H1 (cell line): ENCODE measurements around the gene LARP4. TPM values are rescaled to one million over a fixed set of nuclear protein-coding genes. Genes with fewer than 3 reads are reported as not detected.

Experiments
- CTCF ChIA-PET: fragments of 300-600 bp; sonication (Branson Sonifier 250); formaldehyde crosslinking; loops from one replicate; lab custom pipeline; 2021; ENCODE audit not compliant: partially characterized antibody; lab: Charles Lee
- POLR2A ChIA-PET: fragments of 300-600 bp; sonication (Branson Sonifier 250); formaldehyde crosslinking; loops from one replicate; lab custom pipeline; 2021; ENCODE audit warnings: inconsistent platforms; ENCODE audit not compliant: partially characterized antibody; lab: Charles Lee
- DNase-seq, 2 experiments: peaks; one replicate each; pipeline versions ENCODE4 v3.0.0 to v3.0.0-alpha.2; 2010 to 2022; ENCODE audit warnings: low spot score in 2 of 2, low read depth in 1 of 2, mixed read lengths in 1 of 2
- FAIRE-seq: peaks from 2 replicates; lab custom pipeline; 2011; peaks lifted over from hg19 to GRCh38; lab: Jason Lieb, UNC
- H2AFZ ChIP-seq: 2 replicates; pipeline ENCODE4 v1.8.1; 2012; ENCODE audit warnings: low read length, inconsistent platforms
- H2AK5ac ChIP-seq: 2 replicates; pipeline ENCODE4 v1.6.1; 2013; ENCODE audit warnings: low read depth, low read length
- H2BK120ac ChIP-seq: replicated peaks from 2 replicates; pipeline ENCODE3; 2013; ENCODE audit warnings: low read depth, low read length, inconsistent platforms
- H2BK12ac ChIP-seq: 2 replicates; pipeline ENCODE4 v1.6.1; 2013; ENCODE audit warnings: low read depth, low read length
- H2BK15ac ChIP-seq: 2 replicates; pipeline ENCODE4 v1.6.1; 2013; ENCODE audit warnings: low read length
- H2BK20ac ChIP-seq: 2 replicates; pipeline ENCODE4 v1.6.1; 2013; ENCODE audit warnings: low read length
- H2BK5ac ChIP-seq: 2 replicates; pipeline ENCODE4 v1.6.1; 2013; ENCODE audit warnings: low read depth, low read length
- H3K14ac ChIP-seq: 2 replicates; pipeline ENCODE4 v1.6.1; 2013; ENCODE audit warnings: inconsistent platforms; ENCODE audit not compliant: insufficient read length
- H3K18ac ChIP-seq: 2 replicates; pipeline ENCODE4 v1.6.1; 2013; ENCODE audit warnings: low read length; ENCODE audit errors: extremely low read depth
- H3K23ac ChIP-seq: 2 replicates; pipeline ENCODE4 v1.6.1; 2013; ENCODE audit warnings: inconsistent platforms; ENCODE audit not compliant: insufficient read length
- H3K23me2 ChIP-seq: 2 replicates; pipeline ENCODE4 v1.6.1; 2013; ENCODE audit warnings: low read depth, low read length
- H3K27ac ChIP-seq: 2 replicates; pipeline ENCODE4 v1.6.1; 2011; ENCODE audit warnings: low read depth, low read length, inconsistent platforms
- H3K27me3 ChIP-seq, 4 experiments: replicated peaks in 1 of 4; 1 replicate in 1 of 4; 2 replicates in 3 of 4; pipeline versions ENCODE4 v1.6.1 to v1.8.1; 2011 to 2013; ENCODE audit warnings: low read length in 3 of 4, mild to moderate bottlenecking in 3 of 4, inconsistent platforms in 2 of 4, mixed read lengths in 2 of 4, moderate library complexity in 1 of 4; ENCODE audit not compliant: control insufficient read depth in 3 of 4, insufficient read depth in 3 of 4; ENCODE audit errors: extremely low read depth in 1 of 4
- H3K36me3 ChIP-seq, 4 experiments: 2 replicates each; pipeline versions ENCODE4 v1.6.1 to v1.8.1; 2011 to 2013; ENCODE audit warnings: mild to moderate bottlenecking in 4 of 4, low read length in 3 of 4, moderate library complexity in 2 of 4, control low read depth in 1 of 4, inconsistent platforms in 1 of 4; ENCODE audit not compliant: insufficient read depth in 4 of 4, control insufficient read depth in 2 of 4
- H3K4ac ChIP-seq: replicated peaks from 2 replicates; pipeline ENCODE3; 2013; ENCODE audit warnings: low read length, low read depth, mixed read lengths, inconsistent platforms; ENCODE audit not compliant: insufficient read length
- H3K4me1 ChIP-seq, 4 experiments: replicated peaks in 1 of 4; 1 replicate in 1 of 4; 2 replicates in 3 of 4; pipeline versions ENCODE4 v1.6.1 to v1.8.1; 2011 to 2013; ENCODE audit warnings: low read length in 3 of 4, inconsistent platforms in 2 of 4, mixed read lengths in 1 of 4; ENCODE audit not compliant: insufficient read depth in 4 of 4, control insufficient read depth in 3 of 4
- H3K4me2 ChIP-seq, 2 experiments: 2 replicates each; pipeline versions ENCODE4 v1.6.1 to v1.8.1; 2011 to 2013; ENCODE audit warnings: low read depth in 2 of 2, low read length in 2 of 2, control low read depth in 1 of 2, inconsistent platforms in 1 of 2, mild to moderate bottlenecking in 1 of 2; ENCODE audit not compliant: insufficient read depth in 1 of 2
- H3K4me3 ChIP-seq, 4 experiments: fragments of 200-600, 300-600 bp in 1 of 4; sonication (generic), shearing (Covaris generic), sonication (Bioruptor Twin) in 1 of 4; 2 replicates each; pipeline versions ENCODE4 v1.5.1 to v1.8.1; 2011 to 2016; ENCODE audit warnings: low read length in 4 of 4, low read depth in 3 of 4, control low read depth in 2 of 4, inconsistent platforms in 2 of 4, mild to moderate bottlenecking in 2 of 4, mixed read lengths in 1 of 4, moderate library complexity in 1 of 4; ENCODE audit not compliant: insufficient read depth in 2 of 4; ENCODE audit errors: extremely low read depth in 1 of 4
- H3K56ac ChIP-seq: replicated peaks from 2 replicates; pipeline ENCODE3; 2013; ENCODE audit warnings: low read depth, mild to moderate bottlenecking, mixed read lengths, low read length, inconsistent platforms; ENCODE audit not compliant: insufficient read length
- H3K79me1 ChIP-seq: 2 replicates; pipeline ENCODE4 v1.6.1; 2013; ENCODE audit warnings: low read depth, low read length, control low read depth
- H3K79me2 ChIP-seq, 2 experiments: 2 replicates each; pipeline versions ENCODE4 v1.6.1 to v1.8.1; 2012 to 2013; ENCODE audit warnings: low read length in 2 of 2, mild to moderate bottlenecking in 2 of 2, inconsistent platforms in 1 of 2; ENCODE audit not compliant: insufficient read depth in 2 of 2, control insufficient read depth in 1 of 2
- H3K9ac ChIP-seq, 4 experiments: replicated peaks in 1 of 4; 1 replicate in 1 of 4; 2 replicates in 3 of 4; pipeline versions ENCODE4 v1.6.1 to v1.8.1; 2011 to 2013; ENCODE audit warnings: low read depth in 3 of 4, low read length in 3 of 4, control low read depth in 2 of 4, mild to moderate bottlenecking in 2 of 4, moderate library complexity in 2 of 4, inconsistent platforms in 1 of 4; ENCODE audit errors: extremely low read depth in 1 of 4
- H3K9me3 ChIP-seq, 2 experiments: 2 replicates each; pipeline versions ENCODE4 v1.6.1 to v1.8.1; 2012 to 2013; ENCODE audit warnings: mild to moderate bottlenecking in 2 of 2, moderate library complexity in 2 of 2, control low read depth in 1 of 2, inconsistent platforms in 1 of 2, low read depth in 1 of 2, low read length in 1 of 2, mixed read lengths in 1 of 2; ENCODE audit not compliant: insufficient read depth in 2 of 2
- H4K20me1 ChIP-seq, 2 experiments: replicated peaks in 1 of 2; 2 replicates each; pipeline versions ENCODE3 to v1.8.1; 2011 to 2013; ENCODE audit warnings: inconsistent platforms in 2 of 2, low read length in 2 of 2, mild to moderate bottlenecking in 1 of 2; ENCODE audit not compliant: insufficient read depth in 2 of 2, control insufficient read depth in 1 of 2
- H4K5ac ChIP-seq: 2 replicates; pipeline ENCODE4 v1.6.1; 2013; ENCODE audit warnings: low read length, low read depth, mixed read lengths, inconsistent platforms; ENCODE audit not compliant: insufficient read length
- H4K8ac ChIP-seq: 2 replicates; pipeline ENCODE4 v1.8.0; 2013; ENCODE audit warnings: mild to moderate bottlenecking, moderate library complexity, low read length, inconsistent platforms; ENCODE audit not compliant: insufficient read depth; ENCODE audit errors: extremely low read depth
- H4K91ac ChIP-seq: replicated peaks from 2 replicates; pipeline ENCODE3; 2013; ENCODE audit warnings: low read length, mixed read lengths, inconsistent platforms; ENCODE audit not compliant: insufficient read length
- ASH2L ChIP-seq: fragments of 200-600, 300-600 bp; sonication (generic); IDR thresholded peaks from one replicate; pipeline ENCODE4 v1.7.1; 2017; ENCODE audit warnings: low read length
- ATF3 ChIP-seq: IDR thresholded peaks from 2 replicates; pipeline ENCODE4 v1.6.1; 2011; ENCODE audit warnings: low read depth, mild to moderate bottlenecking, low read length; ENCODE audit not compliant: insufficient read depth
- BRCA1 ChIP-seq: IDR thresholded peaks from 2 replicates; pipeline ENCODE4 v1.6.1; 2012; ENCODE audit warnings: low read depth, low read length, improper control_type of control experiment
- CHD2 ChIP-seq: IDR thresholded peaks from 2 replicates; pipeline ENCODE4 v1.6.1; 2012; ENCODE audit warnings: low read length, improper control_type of control experiment
- EZH2 ChIP-seq: fragments of 200-600 bp; sonication (generic); IDR thresholded peaks from 2 replicates; pipeline ENCODE4 v1.7.1; 2012; ENCODE audit warnings: low read depth, mild to moderate bottlenecking, moderate library complexity, low read length, inconsistent platforms; ENCODE audit not compliant: severe bottlenecking
- HDAC2 ChIP-seq, 2 experiments: fragments of 300-600 bp in 1 of 2; sonication (generic) in 1 of 2; IDR thresholded peaks; 2 replicates each; pipeline ENCODE4 v1.6.1; 2011 to 2012; ENCODE audit warnings: low read depth in 2 of 2, low read length in 2 of 2, mild to moderate bottlenecking in 2 of 2, moderate library complexity in 2 of 2, borderline replicate concordance in 1 of 2, inconsistent platforms in 1 of 2
- JUN ChIP-seq: IDR thresholded peaks from 2 replicates; pipeline ENCODE4 v1.6.1; 2011; ENCODE audit warnings: low read depth, mild to moderate bottlenecking, improper control_type of control experiment, low read length
- KDM4A ChIP-seq: IDR thresholded peaks from one replicate; pipeline ENCODE4 v1.7.1; 2012; ENCODE audit warnings: low read depth, mild to moderate bottlenecking, moderate library complexity, low read length, inconsistent platforms; ENCODE audit not compliant: severe bottlenecking
- POLR2A ChIP-seq, 2 experiments: IDR thresholded peaks; 1 replicate in 1 of 2; 2 replicates in 1 of 2; pipeline ENCODE4 v1.6.1; 2011; ENCODE audit warnings: low read depth in 2 of 2, low read length in 2 of 2, mild to moderate bottlenecking in 2 of 2; ENCODE audit errors: control extremely low read depth in 1 of 2
- POLR2AphosphoS5 ChIP-seq: IDR thresholded peaks from 2 replicates; pipeline ENCODE4 v1.6.1; 2011; ENCODE audit warnings: low read depth, low read length
- SIX5 ChIP-seq: IDR thresholded peaks from 2 replicates; pipeline ENCODE4 v1.6.1; 2011; ENCODE audit warnings: mild to moderate bottlenecking, low read depth, low read length
- SUZ12 ChIP-seq: fragments of 200-600 bp; sonication (generic); IDR thresholded peaks from 2 replicates; pipeline ENCODE4 v1.6.1; 2012; ENCODE audit warnings: mild to moderate bottlenecking, inconsistent platforms, low read length, moderate library complexity, mixed read lengths
- WGBS, 2 experiments: shearing (Covaris generic) in 1 of 2; methylation state at CpG; one replicate each; pipeline versions ENCODE4 v1.1.6 to v1.1.7; 2013 to 2015; ENCODE audit warnings: low lambda C conversion rate in 2 of 2, mixed read lengths in 2 of 2, inconsistent platforms in 1 of 2, low coverage in 1 of 2, missing lambda C conversion rate in 1 of 2; ENCODE audit not compliant: insufficient replicate concordance in 2 of 2, insufficient coverage in 1 of 2, insufficient read length in 1 of 2; ENCODE audit errors: extremely low coverage in 1 of 2, missing lambda C conversion rate in 1 of 2; 5-methylcytosine and 5-hydroxymethylcytosine counted together
- polyA plus RNA-seq, 7 experiments: library from polyadenylated mRNA; depleted of rRNA in 3 of 7; stranded (reverse) in 5 of 7; unstranded in 2 of 7; fragments of >200 nt in 5 of 7; fragments of 200-250 nt in 2 of 7; gene quantifications; 1 replicate in 5 of 7; 2 replicates in 1 of 7; 4 replicates in 1 of 7; pipeline versions ENCODE4 v1.2.1 to v1.2.3, GENCODE V29; 2011 to 2013; ENCODE audit warnings: missing spikeins in 2 of 7, mixed read lengths in 2 of 7
- total RNA-seq: library from RNA; stranded (reverse); fragmentation: NEBNext Ultra II Directional; extraction: Animal tissue kit (Norgen Biotek cat#: 25700); gene quantifications from 2 replicates; pipeline ENCODE4 v1.2.1, GENCODE V29; 2021

LARP4 gene
- total and polyA plus RNA-seq, 2 of the 8 experiments (the other 6 are each of a cell fraction or from before 2014, with no cell fraction given) = 12.8 to 93.9 TPM

DNA sequence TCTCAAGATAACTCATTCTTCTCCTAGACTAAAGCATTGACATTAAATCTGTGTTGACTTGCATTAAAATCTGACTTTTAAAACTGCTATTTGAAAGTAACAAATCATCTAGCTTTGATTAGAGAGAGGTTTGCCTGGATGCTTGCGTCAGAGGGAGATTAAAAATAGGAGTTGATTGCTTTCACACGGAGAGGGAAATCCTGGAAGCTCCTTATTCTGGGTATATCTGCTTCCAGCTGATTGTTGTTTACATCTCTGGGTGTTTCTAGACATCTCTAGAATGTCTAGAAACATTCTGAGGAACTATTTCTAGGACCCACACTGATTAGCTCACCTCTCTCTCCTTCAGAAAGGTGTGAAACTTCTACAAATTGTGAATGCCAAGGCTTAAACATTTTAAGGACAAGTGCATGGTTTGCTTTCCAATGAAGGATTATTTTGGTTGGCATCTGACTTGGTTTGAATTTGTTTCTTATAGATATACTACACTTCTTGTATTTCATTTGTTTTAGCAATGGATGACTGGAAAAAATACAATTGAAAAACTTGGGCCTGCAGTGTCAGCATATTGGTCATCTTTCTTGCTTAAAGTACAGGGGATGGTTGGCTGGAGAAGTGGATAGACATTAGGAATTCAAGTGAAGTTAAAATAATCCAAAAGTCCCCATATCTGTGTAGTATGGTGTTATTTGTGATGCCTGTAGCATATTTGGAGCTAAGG lies 106.2 kb downstream of the LARP4 start:
- ChIA-PET CTCF (interaction anchor here (0.6 to 7.6 kb wide), 5 partner anchors 15 to 134 kb away, joined by 3 to 99 read pairs (median 4); no protein-coding TSS in a partner anchor), POLR2A (interaction anchor here (1.1 to 2.2 kb wide), 3 partner anchors 9 to 136 kb away, joined by 3 to 6 read pairs (median 5); no protein-coding TSS in a partner anchor)
- no peaks in the 10 kb centered on the region for H3K27me3 ChIP-seq
- no peak overlapping the region for H2BK12ac ChIP-seq
- no peak overlapping the region for H3K56ac ChIP-seq
- no peak overlapping the region; a peak in 1 of 4 replicates for H3K4me2 ChIP-seq
- H3K18ac ChIP-seq = no peak overlapping the region
- no peak overlapping the region for H3K23ac ChIP-seq
- no peak overlapping the region for H3K4ac ChIP-seq
- H2BK15ac ChIP-seq = no peak overlapping the region
- no peak overlapping the region; a peak in 1 of 7 replicates for H3K9ac ChIP-seq
- 76% methylated on average over 2 of the region's 2 CpGs; no CpG with 5 or more reads in 1 of the 2 experiments for WGBS, 2 experiments
- no peak overlapping the region for H4K8ac ChIP-seq
- no peaks in the 10 kb centered on the region for H3K36me3 ChIP-seq
- peaks cover 3 to 4% of the 10 kb centered on the region in 2 experiments for H4K20me1 ChIP-seq
- H3K4me1 ChIP-seq = peaks cover 0 to 4% (median 2%) of the 10 kb centered on the region in 4 experiments; a peak in 3 of 7 replicates
- DNase-seq (no peak), FAIRE-seq (no peak)
- no peak overlapping the region for H4K5ac ChIP-seq
- peak overlapping the region in 1 of 4 experiments; percentile 94; a peak in 1 of 8 replicates for H3K4me3 ChIP-seq
- no peak overlapping the region for H3K14ac ChIP-seq
- H2BK20ac ChIP-seq = no peak overlapping the region
- no peak overlapping the region for H2BK120ac ChIP-seq
- peaks cover 21 to 63% of the 10 kb centered on the region in 2 experiments for H3K79me2 ChIP-seq
- no peak overlapping the region for H2AFZ ChIP-seq
- peaks cover 6% of the 10 kb centered on the region; the same call in 1 of the 2 replicates for H3K79me1 ChIP-seq
- no peak overlapping the region for H4K91ac ChIP-seq
- no peaks in the 10 kb centered on the region for H3K9me3 ChIP-seq
- no peak overlapping the region for H2BK5ac ChIP-seq
- peaks cover 8% of the 10 kb centered on the region; the same call in 1 of the 2 replicates for H3K23me2 ChIP-seq
- no peak overlapping the region for H3K27ac ChIP-seq
- no peak overlapping the region for H2AK5ac ChIP-seq
- no peak for TF ChIP-seq BRCA1
- TF ChIP-seq SUZ12 = no peak
- no peak for TF ChIP-seq EZH2
- TF ChIP-seq POLR2A (IDR thresholded peaks at IDR 0.05; ENCODE audit: control extremely low read depth in 1 of 2, low read depth in 2 of 2, low read length in 2 of 2) = no peak
- no peak for TF ChIP-seq HDAC2 (IDR thresholded peaks at IDR 0.05; ENCODE audit: borderline replicate concordance in 1 of 2, low read depth in 2 of 2, low read length in 2 of 2)
- TF ChIP-seq POLR2AphosphoS5 = no peak
- TF ChIP-seq ASH2L = no peak
- no peak for TF ChIP-seq SIX5
- no peak for TF ChIP-seq KDM4A
- no peak for TF ChIP-seq CHD2
- no peak for TF ChIP-seq ATF3
- TF ChIP-seq JUN = no peak
